Activated naive CD4-positive, alpha-beta T cell treated with anti-CD3 and anti-CD28 coated beads, Interleukin-2, amount 50 U/mL, for 24 hours (primary cell): Measurements from ENCODE around the gene MMEL1.

Source experiments
- H3K27ac Mint-ChIP-seq: one replicate; pipeline ENCODE4 v1.8.0; 2021; ENCODE audit warnings: mild to moderate bottlenecking, mixed read lengths
- H3K27me3 Mint-ChIP-seq: one replicate; pipeline ENCODE4 v1.8.0; 2021; ENCODE audit warnings: mixed read lengths
- H3K36me3 Mint-ChIP-seq: one replicate; pipeline ENCODE4 v1.8.0; 2021; ENCODE audit warnings: mixed read lengths
- H3K4me1 Mint-ChIP-seq: one replicate; pipeline ENCODE4 v1.8.0; 2021; ENCODE audit warnings: mixed read lengths
- H3K4me3 Mint-ChIP-seq: one replicate; pipeline ENCODE4 v1.8.0; 2021; ENCODE audit warnings: mild to moderate bottlenecking, mixed read lengths
- H3K9me3 Mint-ChIP-seq: one replicate; pipeline ENCODE4 v1.8.0; 2021; ENCODE audit warnings: mixed read lengths

MMEL1 gene

GRCh38 chr1:2604844-2605508 lies 27.8 kb downstream of the MMEL1 start:
- no peaks in the 10 kb centered on the region for H3K36me3 Mint-ChIP-seq
- no peaks in the 10 kb centered on the region for H3K27me3 Mint-ChIP-seq
- H3K9me3 Mint-ChIP-seq, result no peaks in the 10 kb centered on the region
- no peak overlapping the region for H3K4me3 Mint-ChIP-seq
- no peak overlapping the region for H3K27ac Mint-ChIP-seq
- H3K4me1 Mint-ChIP-seq, result no peaks in the 10 kb centered on the region

DNA sequence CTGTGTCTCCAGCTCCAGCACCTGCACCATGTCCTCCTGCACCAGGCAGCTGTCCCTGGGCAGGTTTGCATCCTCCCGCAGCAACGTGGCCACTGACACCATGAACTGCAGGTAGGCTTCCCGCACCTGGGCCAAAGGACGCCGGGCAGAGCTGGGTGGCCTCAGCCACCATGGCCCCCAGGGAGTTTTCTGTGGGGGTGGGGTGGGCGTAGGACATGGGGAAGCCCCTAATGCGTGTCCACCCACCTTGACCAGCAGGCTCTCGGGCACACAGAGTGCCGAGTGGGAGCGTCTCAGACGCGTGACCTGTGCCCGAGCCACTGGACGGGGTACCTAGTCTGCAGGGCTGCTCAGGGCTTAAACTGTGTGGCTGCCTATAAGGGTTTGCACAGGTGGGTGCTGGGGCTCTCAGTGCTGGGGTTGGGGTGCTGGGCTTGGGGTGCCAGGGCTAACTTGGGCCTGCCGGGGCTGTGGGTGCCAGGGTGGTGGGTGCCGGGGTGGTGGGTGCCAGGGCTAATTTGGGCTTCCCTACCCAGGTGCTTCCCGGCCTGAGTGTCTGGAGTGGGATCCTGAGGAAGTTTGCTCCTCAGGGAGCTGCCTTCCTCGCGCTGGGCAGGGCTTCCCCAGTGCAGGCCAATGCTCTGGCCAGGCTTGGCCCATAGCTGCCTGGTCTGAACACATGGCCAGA lies 28.5 kb downstream of the MMEL1 start:
- Mint-ChIP-seq H3K27me3 (no peaks in the 10 kb centered on the region), H3K36me3 (no peaks in the 10 kb centered on the region), H3K27ac (no peak overlapping the region), H3K9me3 (no peaks in the 10 kb centered on the region), H3K4me3 (no peak overlapping the region), H3K4me1 (no peaks in the 10 kb centered on the region)

- Mint-ChIP-seq H3K27ac (no peak overlapping the region), H3K27me3 (no peaks in the 10 kb centered on the region), H3K9me3 (no peaks in the 10 kb centered on the region), H3K4me1 (no peaks in the 10 kb centered on the region), H3K36me3 (no peaks in the 10 kb centered on the region), H3K4me3 (no peak overlapping the region)
Observed at GRCh38 chr1:2603521-2604155, 29.2 kb downstream of the MMEL1 start.

DNA sequence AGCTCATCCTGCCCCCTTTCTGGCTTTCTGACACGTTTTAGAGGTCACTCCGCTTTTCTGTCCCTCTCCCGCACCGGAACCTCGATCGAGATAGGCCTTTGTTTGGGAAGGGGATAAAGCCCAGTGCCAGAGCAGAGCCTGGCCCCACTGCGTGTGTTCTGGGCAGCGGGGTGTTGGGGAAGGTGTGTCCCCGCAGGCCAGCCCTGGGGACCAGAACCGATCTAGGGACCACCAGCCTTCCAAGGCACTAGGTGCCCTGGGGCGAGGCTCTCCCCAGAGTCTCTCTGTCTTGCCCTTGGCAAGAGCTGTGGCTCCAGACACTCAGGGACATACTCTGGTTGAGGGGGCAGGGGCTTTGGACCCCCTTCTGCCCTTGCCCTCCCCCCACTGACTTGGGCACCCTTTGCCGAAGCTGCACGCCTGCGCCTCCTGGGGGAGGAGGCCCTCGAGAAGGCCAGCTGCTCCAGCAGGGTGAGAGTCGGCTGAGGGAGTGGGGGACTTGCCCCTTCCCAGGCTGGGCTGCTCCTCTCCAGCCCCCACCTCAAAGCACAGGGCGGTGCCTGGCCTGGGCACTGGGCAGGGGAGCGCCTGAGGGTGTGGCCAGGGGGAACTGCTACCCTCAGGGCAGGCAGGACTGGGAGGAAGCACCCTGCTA lies 29.8 kb downstream of the MMEL1 start:
- Mint-ChIP-seq H3K4me3 (no peak overlapping the region), H3K36me3 (no peaks in the 10 kb centered on the region), H3K27ac (no peak overlapping the region), H3K4me1 (no peaks in the 10 kb centered on the region), H3K27me3 (no peaks in the 10 kb centered on the region), H3K9me3 (no peaks in the 10 kb centered on the region)

DNA sequence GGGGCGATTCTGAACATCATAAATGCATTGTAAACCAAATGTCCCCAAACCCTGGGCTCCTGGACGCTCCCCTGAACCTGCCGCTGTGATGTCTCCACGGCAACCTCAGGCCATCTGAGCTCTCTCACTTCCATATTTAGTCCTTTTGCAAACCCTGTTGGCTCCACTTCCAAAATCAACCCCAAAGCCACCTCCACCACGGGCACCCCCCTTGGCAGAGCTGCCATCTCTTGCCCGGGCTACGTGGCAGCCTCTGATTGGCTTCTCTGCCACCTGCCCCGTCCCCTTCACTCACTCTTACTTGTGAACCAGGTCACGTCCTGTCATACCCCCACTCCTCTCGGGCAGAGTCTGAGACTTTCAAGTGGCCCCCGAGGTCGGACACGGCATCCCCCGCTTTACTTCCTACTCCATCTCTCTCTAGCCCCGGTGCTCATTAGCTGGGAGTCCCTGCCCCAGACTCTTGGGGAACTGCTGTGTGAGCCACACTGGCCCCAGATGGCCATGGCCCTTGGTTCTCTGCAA lies 30.4 kb downstream of the MMEL1 start:
- H3K27me3 Mint-ChIP-seq, result no peaks in the 10 kb centered on the region
- H3K9me3 Mint-ChIP-seq, result no peaks in the 10 kb centered on the region
- no peaks in the 10 kb centered on the region for H3K4me1 Mint-ChIP-seq
- H3K27ac Mint-ChIP-seq, result no peak overlapping the region
- H3K4me3 Mint-ChIP-seq, result no peak overlapping the region
- no peaks in the 10 kb centered on the region for H3K36me3 Mint-ChIP-seq

GRCh38 chr1:2601721-2602303 lies 31.0 kb downstream of the MMEL1 start:
- H3K9me3 Mint-ChIP-seq, result no peaks in the 10 kb centered on the region
- H3K27ac Mint-ChIP-seq, result no peak overlapping the region
- no peak overlapping the region for H3K4me3 Mint-ChIP-seq
- no peaks in the 10 kb centered on the region for H3K4me1 Mint-ChIP-seq
- H3K27me3 Mint-ChIP-seq, result no peaks in the 10 kb centered on the region
- H3K36me3 Mint-ChIP-seq, result no peaks in the 10 kb centered on the region

DNA sequence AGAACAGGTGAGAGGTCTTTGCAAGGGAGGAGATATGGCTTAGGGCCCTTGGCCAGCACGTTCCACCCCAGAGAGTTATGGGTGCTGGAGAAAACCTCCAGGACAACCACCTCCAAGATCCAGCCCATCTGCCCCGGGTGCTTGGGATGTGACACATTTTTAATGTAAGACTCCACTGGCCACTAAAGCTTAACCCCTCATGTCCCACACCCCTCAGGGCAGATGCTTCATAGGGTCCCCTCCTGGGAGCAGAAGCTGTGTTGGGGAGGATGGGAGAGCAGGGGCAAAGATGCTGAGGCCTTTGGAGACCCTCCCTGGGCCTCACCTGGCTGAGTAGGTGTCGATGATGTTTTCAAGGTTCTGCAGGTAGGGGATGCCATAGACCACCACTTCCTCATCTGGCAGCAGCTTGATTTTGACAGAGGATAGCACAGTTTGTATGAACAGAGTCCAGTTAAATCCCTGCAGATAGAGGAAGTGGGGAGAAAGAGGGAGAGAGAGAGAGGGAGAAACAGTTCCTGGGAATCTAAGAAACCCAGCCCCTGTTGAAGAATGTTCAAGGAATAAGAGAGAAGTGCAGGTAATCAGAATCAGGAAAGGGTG lies 34.4 kb downstream of the MMEL1 start:
- Mint-ChIP-seq H3K4me1 (no peaks in the 10 kb centered on the region), H3K27me3 (no peaks in the 10 kb centered on the region), H3K36me3 (no peaks in the 10 kb centered on the region), H3K27ac (peak overlapping the region; percentile 39), H3K9me3 (no peaks in the 10 kb centered on the region), H3K4me3 (no peak overlapping the region)

GRCh38 chr1:2597441-2598328 lies 35.1 kb downstream of the MMEL1 start:
- Mint-ChIP-seq H3K27ac (no peak overlapping the region), H3K4me3 (no peak overlapping the region), H3K36me3 (no peaks in the 10 kb centered on the region), H3K27me3 (no peaks in the 10 kb centered on the region), H3K4me1 (no peaks in the 10 kb centered on the region), H3K9me3 (no peaks in the 10 kb centered on the region)

DNA sequence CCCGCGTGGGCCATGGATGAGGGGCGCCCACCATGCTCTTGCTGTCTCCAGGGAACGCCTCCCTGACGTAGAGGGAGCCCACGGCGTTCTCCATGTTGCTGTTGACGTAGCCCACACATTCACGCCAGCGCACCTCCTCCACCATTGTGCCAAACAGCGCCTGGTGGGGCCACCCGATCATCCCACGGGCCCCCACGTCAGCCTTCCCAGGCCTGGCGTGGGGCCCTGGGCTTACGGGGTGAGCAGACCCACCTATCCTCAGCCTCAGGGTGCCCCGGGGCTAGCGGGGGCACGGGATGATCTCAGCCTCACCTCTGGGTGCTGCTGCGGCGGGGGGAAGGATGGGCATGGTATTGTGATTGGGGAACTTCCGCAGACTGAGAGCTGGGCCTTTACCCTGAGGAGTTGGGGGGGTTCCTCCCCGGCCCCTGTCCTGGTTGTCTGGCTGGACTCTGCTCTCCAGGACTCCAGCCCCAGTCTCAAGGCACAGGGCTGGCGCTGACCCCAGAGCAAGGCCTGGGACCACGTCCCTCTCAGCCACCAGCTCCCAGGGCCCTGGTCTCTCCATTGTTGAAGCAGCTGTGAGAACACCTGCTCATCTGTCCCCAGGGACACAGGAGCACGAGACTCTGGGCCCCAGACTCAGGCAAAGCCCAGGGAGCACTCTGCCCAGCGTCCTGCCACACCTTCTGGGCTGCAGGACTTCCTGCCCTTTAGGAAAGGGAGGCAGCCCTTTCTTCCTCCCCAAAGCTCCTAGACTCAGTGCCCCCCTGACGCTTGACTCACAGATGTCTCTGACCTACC lies 36.1 kb downstream of the MMEL1 start:
- H3K27me3 Mint-ChIP-seq, result no peaks in the 10 kb centered on the region
- H3K4me3 Mint-ChIP-seq, result no peak overlapping the region
- H3K36me3 Mint-ChIP-seq, result no peaks in the 10 kb centered on the region
- H3K27ac Mint-ChIP-seq, result no peak overlapping the region
- no peaks in the 10 kb centered on the region for H3K9me3 Mint-ChIP-seq
- no peaks in the 10 kb centered on the region for H3K4me1 Mint-ChIP-seq

GRCh38 chr1:2595812-2596529 lies 36.8 kb downstream of the MMEL1 start:
- Mint-ChIP-seq H3K36me3 (no peaks in the 10 kb centered on the region), H3K9me3 (no peaks in the 10 kb centered on the region), H3K27me3 (no peaks in the 10 kb centered on the region), H3K4me3 (no peak overlapping the region), H3K27ac (no peak overlapping the region), H3K4me1 (no peaks in the 10 kb centered on the region)

GRCh38 chr1:2595261-2595811 lies 37.5 kb downstream of the MMEL1 start:
- Mint-ChIP-seq H3K27ac (no peak overlapping the region), H3K36me3 (no peaks in the 10 kb centered on the region), H3K27me3 (no peaks in the 10 kb centered on the region), H3K9me3 (no peaks in the 10 kb centered on the region), H3K4me3 (no peak overlapping the region), H3K4me1 (no peaks in the 10 kb centered on the region)

- Mint-ChIP-seq H3K9me3 (no peaks in the 10 kb centered on the region), H3K36me3 (no peaks in the 10 kb centered on the region), H3K4me3 (no peak overlapping the region), H3K4me1 (no peaks in the 10 kb centered on the region), H3K27ac (no peak overlapping the region), H3K27me3 (no peaks in the 10 kb centered on the region)
Observed at GRCh38 chr1:2594641-2595131, 38.1 kb downstream of the MMEL1 start.

- no peaks in the 10 kb centered on the region for H3K36me3 Mint-ChIP-seq
- H3K27ac Mint-ChIP-seq, result no peak overlapping the region
- H3K27me3 Mint-ChIP-seq, result no peaks in the 10 kb centered on the region
- no peaks in the 10 kb centered on the region for H3K9me3 Mint-ChIP-seq
- H3K4me3 Mint-ChIP-seq, result no peak overlapping the region
- no peaks in the 10 kb centered on the region for H3K4me1 Mint-ChIP-seq
Observed at GRCh38 chr1:2594001-2594640, 38.7 kb downstream of the MMEL1 start.
